Hematopoietic multipotent progenitor cell treated with erythropoietin and hydrocortisone succinate and interleukin-3 and kit ligand, for 15 days (in vitro differentiated cells): Measurements from ENCODE around the gene PHLDB1.
"Not testable (repeated sequence)": the region's sequence is repeated elsewhere in the genome, so short reads cannot be mapped to it uniquely, and the experiment has no call there.

Experiments used
- DNase-seq: peaks from one replicate; pipeline ENCODE4 v3.0.0-alpha.2; 2015; ENCODE audit warnings: low spot score

PHLDB1 gene

DNA sequence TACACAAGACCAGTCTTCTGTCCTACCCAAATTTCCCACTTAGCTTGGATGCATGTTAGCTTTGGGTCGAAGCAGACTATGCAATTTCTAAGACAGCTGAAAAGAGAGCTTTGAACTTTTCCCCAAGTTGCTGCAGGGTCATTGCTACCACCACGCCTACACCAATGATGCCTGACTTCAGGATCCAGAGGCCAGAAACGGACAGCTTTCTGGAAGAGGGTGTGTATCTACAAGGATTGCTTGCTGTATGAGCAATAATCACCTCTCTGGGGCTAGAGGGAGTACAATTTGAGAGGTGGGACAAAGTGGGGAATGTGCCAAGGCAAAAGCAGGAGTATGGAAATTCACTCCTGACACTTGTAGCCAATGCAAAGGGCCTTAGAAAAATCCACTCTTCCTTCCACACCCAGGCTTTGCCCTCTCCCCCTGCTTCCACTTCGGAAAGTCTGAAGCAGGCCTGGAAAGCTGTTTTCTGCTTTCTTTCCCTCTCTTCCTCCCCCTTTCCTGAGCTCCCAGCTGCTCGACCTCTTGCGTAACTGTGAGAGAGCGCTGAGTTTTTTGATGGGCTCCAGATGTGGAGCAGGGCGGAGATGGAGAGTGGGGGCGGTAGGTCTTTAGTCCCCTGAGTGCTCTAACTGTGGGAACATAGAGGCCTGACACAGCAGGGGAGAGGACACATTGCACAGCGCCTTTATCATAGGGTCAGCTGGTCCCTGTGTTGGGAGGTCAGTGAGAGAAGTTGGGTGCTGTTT is 2.1 kb upstream of the PHLDB1 start:
- no peak for DNase-seq

DNA sequence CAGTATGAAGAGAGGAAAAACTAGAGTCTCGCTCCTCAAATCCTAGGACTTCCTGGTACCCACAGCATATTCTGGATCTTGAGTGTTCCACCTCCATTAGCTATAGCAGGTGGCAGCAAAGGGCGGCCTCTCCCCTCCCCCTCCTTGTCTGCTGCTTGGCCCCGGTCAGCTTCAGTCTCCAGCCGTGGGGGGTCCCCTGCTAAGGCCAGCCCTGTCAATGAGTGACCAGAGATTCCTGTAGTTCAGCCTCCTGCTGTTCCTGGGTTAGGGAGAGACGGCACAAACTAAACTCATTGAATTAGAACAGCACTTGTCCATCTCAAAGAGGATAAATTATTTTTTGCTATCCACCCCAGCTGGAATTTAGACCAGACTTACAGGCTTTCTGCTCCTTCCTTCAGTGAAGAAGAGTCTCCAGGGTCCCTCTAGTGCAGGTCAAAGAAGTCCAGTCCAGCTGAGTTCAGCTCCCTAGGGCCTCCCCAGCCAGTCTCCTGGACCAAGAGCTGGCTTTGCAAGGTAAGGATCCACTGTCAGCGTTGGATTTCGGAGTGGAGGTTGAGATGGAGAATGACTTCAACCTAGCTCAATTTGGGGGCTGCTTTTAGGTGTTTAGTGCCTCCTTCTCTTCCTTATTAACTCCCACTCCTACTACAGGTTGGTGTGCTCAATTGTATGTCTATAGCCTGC is 1.1 kb upstream of the PHLDB1 start:
- no peak for DNase-seq

DNA sequence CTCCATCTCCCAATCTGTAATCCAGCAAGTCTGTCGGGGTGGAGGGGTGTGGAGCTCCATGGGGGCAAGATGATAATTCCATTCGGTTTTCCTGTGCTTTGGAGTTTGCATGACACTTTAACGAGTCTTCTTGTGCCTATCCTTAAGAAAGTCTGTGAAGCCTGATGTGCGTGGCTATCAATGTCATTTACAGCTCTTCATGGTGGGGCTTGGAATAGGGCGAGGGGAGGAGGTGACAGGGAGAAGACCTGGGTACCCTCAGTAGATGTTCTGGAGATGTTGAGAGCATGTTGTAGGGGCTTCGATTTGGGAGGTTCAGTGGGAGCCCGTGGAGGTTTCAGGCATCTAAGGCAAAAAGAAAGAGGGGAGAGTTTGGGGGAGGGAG is 579 bp upstream of the PHLDB1 start:
- DNase-seq: no peak

DNA sequence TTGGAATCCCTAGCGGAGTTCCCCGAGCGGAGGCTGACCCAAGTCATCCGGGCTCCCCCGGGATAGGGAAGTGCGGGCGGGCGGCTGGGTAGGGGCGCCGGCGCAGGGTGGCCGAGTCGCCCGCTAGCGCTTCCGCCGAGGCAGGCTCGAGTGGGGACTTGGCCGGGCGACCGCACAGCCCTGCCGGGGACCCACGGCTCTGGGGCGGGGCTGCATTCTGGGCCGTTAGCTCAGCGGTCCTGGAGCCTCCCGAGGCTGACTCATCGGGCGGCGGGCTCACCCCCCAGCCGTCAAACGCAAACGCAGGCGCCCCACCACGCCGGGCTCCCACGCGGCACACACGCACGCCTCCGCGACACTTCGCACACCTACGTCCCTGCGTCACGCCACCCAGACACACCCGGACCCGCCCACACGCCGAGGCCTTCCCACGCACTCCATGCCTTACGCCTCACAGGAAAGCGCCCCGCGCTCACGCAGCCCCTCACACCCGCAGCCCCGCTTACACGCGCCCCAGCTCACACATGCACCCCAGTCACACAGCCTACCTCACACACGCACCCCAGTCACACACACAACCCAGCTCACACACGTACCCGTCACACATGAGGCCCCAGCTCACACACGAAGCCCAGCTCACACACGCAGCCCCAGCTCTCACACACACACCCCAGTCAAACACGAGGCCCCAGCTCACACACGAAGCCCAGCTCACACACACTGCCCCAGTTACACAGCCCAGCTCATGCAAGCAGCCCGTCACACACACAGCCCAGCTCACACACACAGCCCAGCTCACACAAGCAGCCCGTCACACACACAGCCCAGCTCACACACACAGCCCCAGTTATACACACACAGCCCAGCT is 1.2 kb downstream of the PHLDB1 start:
- peak; percentile 48 for DNase-seq

- DNase-seq: no peak
Measured at GRCh38 chr11:118609380-118610224, 2.2 kb downstream of the PHLDB1 start.

DNA sequence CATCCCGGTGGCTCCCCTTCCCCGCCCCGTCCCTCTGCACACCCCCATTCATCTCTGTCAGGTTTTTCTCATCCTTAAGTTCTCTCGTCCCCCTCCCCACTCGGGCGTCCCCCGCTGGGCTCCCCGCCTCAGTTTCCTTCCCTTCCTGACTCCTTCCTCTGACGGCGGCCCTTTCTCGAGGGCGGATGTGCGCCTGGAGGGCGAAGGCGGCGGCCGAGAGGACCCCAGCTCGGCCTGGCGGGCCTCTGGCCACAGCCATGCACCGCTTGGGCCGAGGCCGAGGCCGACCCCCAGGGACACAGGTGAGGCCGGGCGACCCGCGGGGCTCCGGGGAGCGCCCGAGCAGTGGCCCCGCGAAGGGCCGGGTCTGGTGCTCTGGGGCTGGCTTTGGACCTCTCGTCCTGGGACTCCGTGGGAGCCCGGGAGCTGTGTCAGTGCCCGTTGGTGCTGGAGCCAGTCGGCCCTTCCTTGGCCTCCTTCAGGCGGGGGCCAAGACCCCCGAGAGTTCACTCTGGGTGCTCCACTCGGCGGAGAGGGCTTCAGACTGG is 2.9 kb downstream of the PHLDB1 start:
- DNase-seq: no peak

- DNase-seq: peak; percentile 51
Measured at GRCh38 chr11:118610773-118611432, 3.5 kb downstream of the PHLDB1 start.

GRCh38 chr11:118611433-118611795 is 4.0 kb downstream of the PHLDB1 start:
- DNase-seq: not testable (repeated sequence)

DNA sequence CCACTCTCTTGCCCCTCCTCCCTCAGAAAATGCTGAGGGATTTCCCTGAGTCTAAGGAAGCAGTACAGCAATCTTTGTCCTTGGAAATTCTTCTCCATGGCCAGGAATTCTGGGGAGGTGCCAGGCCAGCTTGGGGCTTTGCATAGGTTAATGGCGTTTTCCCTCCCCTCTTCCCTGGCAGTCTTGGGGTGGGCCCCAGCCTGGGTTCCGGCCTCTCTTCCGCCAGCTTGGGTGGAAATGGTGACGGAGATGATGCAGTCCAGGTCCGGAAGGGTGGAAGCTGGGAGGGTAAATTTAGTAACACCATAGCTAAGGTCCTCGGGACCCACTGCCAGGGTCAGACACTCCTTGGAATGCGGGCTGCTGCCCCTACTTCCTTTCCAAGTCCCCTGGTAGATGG is 5.0 kb downstream of the PHLDB1 start:
- no peak for DNase-seq

DNA sequence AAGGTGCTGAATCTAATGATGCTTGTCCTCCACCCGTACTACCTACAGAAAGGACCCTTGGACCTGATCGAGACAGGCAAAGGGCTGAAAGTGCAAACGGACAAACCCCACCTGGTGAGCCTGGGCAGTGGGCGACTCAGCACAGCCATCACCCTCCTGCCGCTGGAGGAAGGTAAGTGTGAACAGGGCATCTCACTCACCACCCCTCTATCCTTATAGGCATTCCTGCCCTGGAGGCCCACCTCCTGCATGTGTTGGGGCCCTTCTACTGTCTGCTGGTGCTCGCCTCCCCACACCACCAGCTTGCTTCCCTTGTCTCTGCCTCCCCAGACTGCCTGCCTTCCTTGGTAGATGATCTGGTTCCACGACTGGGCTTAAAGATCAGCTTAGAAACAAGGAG is 7.1 kb downstream of the PHLDB1 start:
- no peak for DNase-seq

DNA sequence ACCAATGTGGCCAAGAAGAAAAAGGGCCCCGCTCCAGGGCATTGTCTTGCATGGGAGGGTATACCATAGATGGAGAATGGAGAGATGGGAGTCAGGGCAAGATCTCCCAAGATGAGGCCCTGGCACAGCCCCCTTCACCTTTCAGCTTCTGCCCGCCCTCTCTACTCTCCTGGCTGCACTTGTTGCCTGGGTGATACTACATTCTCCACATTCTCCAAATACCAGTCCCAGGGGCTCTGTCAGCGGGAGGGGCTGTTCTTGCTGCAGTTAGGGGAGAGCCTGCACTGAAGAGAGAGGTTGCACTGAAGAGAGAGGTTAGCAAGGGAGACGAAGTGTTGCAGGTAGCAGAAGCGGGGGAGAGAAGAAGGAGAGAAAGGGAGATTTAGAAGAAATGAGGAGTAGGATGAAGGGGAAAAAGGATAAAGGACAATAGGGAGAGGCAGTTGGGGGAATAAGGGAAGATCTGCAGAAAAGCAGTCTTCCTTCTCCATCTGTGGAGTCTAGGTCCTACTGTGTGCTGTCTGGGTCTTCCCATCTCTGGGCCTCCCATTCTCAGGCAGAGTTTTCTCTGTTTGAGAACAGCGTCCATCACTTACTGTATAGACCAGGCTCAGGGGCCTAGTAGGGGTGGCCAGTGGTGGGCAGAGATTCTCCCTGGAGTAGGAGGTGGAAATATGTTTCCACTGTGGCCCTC is 8.0 kb downstream of the PHLDB1 start:
- no peak for DNase-seq

GRCh38 chr11:118615976-118616371 is 8.6 kb downstream of the PHLDB1 start:
- DNase-seq: no peak

- no peak for DNase-seq
Measured at GRCh38 chr11:118618115-118618990, 10.9 kb downstream of the PHLDB1 start.

- DNase-seq: no peak
Measured at GRCh38 chr11:118618991-118619375, 11.6 kb downstream of the PHLDB1 start.

DNA sequence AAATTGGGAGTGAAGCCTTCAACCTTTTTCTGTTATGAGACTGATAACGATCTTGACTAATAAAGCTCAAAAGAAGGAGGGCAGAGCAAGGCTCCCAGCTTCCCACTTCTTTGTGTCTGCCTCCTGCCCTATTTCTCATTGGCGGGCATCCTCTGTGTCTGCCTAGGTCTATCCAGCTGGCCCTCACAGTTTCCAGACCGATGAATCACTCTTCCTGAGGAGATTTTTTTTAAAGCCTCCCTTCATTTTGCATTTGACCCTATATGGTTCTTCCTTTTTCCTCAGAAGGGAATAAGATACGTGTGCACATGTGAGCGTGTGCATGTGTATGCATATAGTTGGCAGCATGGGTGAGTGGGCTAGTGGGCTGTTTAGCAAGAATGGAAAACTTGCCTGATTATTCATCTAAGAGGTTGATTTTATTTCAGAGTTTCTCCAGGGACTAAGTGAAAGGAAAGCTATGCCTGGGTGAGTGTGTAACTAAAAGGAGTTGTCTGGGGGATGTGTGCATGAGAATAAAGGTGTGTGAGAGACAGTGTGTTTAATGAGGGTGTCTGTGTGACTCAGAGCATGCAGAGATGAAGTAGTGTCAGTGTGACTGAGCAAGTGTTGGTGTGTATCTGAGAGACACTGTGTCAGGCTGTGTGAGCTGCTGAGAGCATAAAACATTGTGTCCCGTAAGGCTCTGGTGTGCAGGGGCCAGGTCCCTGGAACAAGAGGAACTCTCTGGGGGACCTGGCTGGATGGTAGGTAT is 12.2 kb downstream of the PHLDB1 start:
- DNase-seq: no peak

GRCh38 chr11:118620529-118621070 is 13.2 kb downstream of the PHLDB1 start:
- DNase-seq: no peak

DNA sequence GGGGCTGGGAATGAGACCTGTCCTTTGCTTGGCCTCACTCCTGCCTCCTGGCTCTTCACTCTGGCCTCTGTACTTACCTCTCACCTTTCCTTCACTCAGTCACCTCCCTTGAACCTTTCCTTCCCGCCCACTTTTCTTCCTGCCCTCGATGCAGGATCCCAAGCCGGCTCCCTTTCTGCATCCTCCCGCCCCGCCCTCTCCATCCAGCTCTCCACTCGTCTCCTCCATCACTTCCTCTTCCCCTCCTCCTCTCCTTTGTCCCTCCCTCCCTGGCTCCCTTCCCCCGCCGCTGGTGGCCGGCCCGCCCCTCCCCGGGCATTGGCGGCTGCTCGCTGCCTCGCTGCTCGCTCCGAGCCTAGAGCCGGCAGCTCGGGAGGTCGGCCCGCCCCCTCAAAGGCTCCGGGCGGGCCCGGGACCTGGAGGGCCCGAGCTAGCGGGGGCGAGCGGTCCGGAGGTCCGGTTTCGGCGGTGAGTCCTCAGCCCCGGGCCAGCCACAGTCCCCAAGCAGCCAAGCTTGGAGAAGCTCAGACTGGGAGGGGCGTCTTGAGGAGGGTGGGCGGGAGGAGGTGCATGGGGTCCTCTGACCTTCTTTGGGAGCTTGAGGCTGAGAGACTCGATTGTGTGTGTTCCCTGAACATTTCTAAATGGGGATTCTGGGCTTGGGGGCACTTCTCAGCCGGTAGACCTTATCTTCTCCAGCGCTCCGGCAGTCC is 13.8 kb downstream of the PHLDB1 start:
- no peak for DNase-seq
